ENCODE results near the gene KCNH1. TPM values are rescaled to one million over a fixed set of nuclear protein-coding genes. Genes with fewer than 3 reads are reported as not detected.

Gene KCNH1, protein sequence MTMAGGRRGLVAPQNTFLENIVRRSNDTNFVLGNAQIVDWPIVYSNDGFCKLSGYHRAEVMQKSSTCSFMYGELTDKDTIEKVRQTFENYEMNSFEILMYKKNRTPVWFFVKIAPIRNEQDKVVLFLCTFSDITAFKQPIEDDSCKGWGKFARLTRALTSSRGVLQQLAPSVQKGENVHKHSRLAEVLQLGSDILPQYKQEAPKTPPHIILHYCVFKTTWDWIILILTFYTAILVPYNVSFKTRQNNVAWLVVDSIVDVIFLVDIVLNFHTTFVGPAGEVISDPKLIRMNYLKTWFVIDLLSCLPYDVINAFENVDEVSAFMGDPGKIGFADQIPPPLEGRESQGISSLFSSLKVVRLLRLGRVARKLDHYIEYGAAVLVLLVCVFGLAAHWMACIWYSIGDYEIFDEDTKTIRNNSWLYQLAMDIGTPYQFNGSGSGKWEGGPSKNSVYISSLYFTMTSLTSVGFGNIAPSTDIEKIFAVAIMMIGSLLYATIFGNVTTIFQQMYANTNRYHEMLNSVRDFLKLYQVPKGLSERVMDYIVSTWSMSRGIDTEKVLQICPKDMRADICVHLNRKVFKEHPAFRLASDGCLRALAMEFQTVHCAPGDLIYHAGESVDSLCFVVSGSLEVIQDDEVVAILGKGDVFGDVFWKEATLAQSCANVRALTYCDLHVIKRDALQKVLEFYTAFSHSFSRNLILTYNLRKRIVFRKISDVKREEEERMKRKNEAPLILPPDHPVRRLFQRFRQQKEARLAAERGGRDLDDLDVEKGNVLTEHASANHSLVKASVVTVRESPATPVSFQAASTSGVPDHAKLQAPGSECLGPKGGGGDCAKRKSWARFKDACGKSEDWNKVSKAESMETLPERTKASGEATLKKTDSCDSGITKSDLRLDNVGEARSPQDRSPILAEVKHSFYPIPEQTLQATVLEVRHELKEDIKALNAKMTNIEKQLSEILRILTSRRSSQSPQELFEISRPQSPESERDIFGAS
- 6.0 to 6.3 TPM (median 6.3 TPM) in 3 replicates for total RNA-seq
- long read RNA-seq, partial matches to known transcripts: 0 of 5 reads
- long read RNA-seq, other reads (novel, unspliced or antisense): 5 of 5 reads

- DNase-seq (ENCODE audit: low spot score): peak; percentile 94
- H3K9me3 Mint-ChIP-seq (ENCODE audit: low read depth): no peaks in the 10 kb centered on the region
- TF ChIP-seq CTCF (IDR thresholded peaks at IDR 0.05): peak; percentile 99
- peak within 1 kb of the TSS; percentile 85 for H3K4me3 Mint-ChIP-seq (ENCODE audit: unreplicated experiment)
- H3K4me1 Mint-ChIP-seq (ENCODE audit: low read depth): peaks cover 23% of the 10 kb centered on the region
- H3K27ac Mint-ChIP-seq (ENCODE audit: unreplicated experiment): peak within 1 kb of the TSS; percentile 79
- H3K27me3 Mint-ChIP-seq (ENCODE audit: low read depth): no peaks in the 10 kb centered on the region
- no peaks in the 10 kb centered on the region for H3K36me3 Mint-ChIP-seq (ENCODE audit: low read depth)
These were observed at the start of gene KCNH1 for GRCh38 chr1:211133836-211134669. TSS of gene KCNH1 (minus strand) at chr1:211134148. CDS start at chr1:211133945, 203 bp downstream.

GRCh38 chr1:211182746-211183145, 48.8 kb upstream of the KCNH1 start:
- H3K27ac Mint-ChIP-seq (ENCODE audit: unreplicated experiment): no peak overlapping the region
- no peak for TF ChIP-seq CTCF (IDR thresholded peaks at IDR 0.05)
- peaks cover 7% of the 10 kb centered on the region for H3K27me3 Mint-ChIP-seq (ENCODE audit: low read depth)
- no peaks in the 10 kb centered on the region for H3K36me3 Mint-ChIP-seq (ENCODE audit: low read depth)
- no peak for DNase-seq (ENCODE audit: low spot score)
- peaks cover 2% of the 10 kb centered on the region for H3K9me3 Mint-ChIP-seq (ENCODE audit: low read depth)
- H3K4me3 Mint-ChIP-seq (ENCODE audit: unreplicated experiment): no peak overlapping the region
- no peaks in the 10 kb centered on the region for H3K4me1 Mint-ChIP-seq (ENCODE audit: low read depth)

DNA sequence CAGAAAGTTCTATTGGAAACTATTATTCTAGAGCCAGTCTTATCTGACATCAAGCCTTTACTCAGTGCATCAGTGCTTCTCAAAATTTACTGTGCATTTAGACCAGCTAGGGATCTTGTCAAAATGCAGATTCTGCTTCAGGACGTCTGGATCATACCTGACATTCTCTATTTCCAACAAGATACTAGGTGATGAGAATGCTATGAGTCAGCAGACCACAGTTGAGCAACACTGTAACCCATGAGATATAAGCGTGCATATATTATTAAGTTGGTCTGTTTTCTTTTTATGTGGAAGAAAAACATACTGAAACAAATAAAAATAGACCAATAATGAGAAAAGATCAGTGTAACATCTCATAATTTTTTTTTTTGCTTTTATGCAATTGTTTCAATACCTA, 40.4 kb upstream of the KCNH1 start:
- H3K4me3 Mint-ChIP-seq (ENCODE audit: unreplicated experiment): no peak overlapping the region
- TF ChIP-seq CTCF (IDR thresholded peaks at IDR 0.05): no peak
- no peak overlapping the region for H3K27ac Mint-ChIP-seq (ENCODE audit: unreplicated experiment)
- H3K4me1 Mint-ChIP-seq (ENCODE audit: low read depth): no peaks in the 10 kb centered on the region
- peaks cover 29% of the 10 kb centered on the region for H3K9me3 Mint-ChIP-seq (ENCODE audit: low read depth)
- peaks cover 7% of the 10 kb centered on the region for H3K27me3 Mint-ChIP-seq (ENCODE audit: low read depth)
- DNase-seq (ENCODE audit: low spot score): no peak
- H3K36me3 Mint-ChIP-seq (ENCODE audit: low read depth): peaks cover 4% of the 10 kb centered on the region

DNA sequence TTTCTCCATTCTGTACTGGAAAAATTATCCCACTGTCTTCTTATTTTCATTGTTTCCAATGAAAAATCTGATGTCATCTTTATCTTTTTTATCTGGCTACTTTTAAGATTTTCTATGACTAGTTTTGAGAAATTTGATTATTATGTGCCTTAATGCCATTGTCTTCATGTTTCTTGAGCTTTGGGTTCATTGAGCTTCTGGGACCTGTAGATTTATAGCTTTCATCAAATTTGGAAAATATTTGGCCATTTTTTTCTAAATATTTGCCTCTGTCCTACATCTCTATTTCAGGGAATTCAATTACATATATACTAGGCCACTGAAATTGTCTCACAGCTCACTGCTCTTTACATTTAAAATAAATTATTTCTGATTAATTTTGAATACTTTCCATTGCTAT, 38.7 kb upstream of the KCNH1 start:
- DNase-seq (ENCODE audit: low spot score): no peak
- no peak for TF ChIP-seq CTCF (IDR thresholded peaks at IDR 0.05)
- H3K27me3 Mint-ChIP-seq (ENCODE audit: low read depth): peaks cover under 1% of the 10 kb centered on the region
- H3K9me3 Mint-ChIP-seq (ENCODE audit: low read depth): peaks cover 32% of the 10 kb centered on the region
- no peak overlapping the region for H3K27ac Mint-ChIP-seq (ENCODE audit: unreplicated experiment)
- H3K36me3 Mint-ChIP-seq (ENCODE audit: low read depth): peaks cover 6% of the 10 kb centered on the region
- no peaks in the 10 kb centered on the region for H3K4me1 Mint-ChIP-seq (ENCODE audit: low read depth)
- no peak overlapping the region for H3K4me3 Mint-ChIP-seq (ENCODE audit: unreplicated experiment)
